Keratinocyte (primary cell): ENCODE results near the gene GPRC5B.

ENCODE experiments used
- EZH2 ChIP-seq: IDR thresholded peaks from one replicate; pipeline ENCODE4 v1.6.1; 2012; ENCODE audit warnings: inconsistent platforms, mild to moderate bottlenecking, low read length, moderate library complexity
- TF ChIP-seq, protein P1 (sequence below), 3 experiments: IDR thresholded peaks in 1 of 3; conservative IDR thresholded peaks in 1 of 3; optimal IDR thresholded peaks in 1 of 3; 2 replicates in 2 of 3; 3 replicates in 1 of 3; pipeline versions ENCODE3 to v1.5.1; 2011; ENCODE audit warnings: low read length in 3 of 3, mild to moderate bottlenecking in 3 of 3, moderate library complexity in 2 of 3, control low read depth in 1 of 3, inconsistent platforms in 1 of 3; ENCODE audit not compliant: insufficient read depth in 2 of 3; ENCODE audit errors: extremely low read depth in 1 of 3

DNA sequence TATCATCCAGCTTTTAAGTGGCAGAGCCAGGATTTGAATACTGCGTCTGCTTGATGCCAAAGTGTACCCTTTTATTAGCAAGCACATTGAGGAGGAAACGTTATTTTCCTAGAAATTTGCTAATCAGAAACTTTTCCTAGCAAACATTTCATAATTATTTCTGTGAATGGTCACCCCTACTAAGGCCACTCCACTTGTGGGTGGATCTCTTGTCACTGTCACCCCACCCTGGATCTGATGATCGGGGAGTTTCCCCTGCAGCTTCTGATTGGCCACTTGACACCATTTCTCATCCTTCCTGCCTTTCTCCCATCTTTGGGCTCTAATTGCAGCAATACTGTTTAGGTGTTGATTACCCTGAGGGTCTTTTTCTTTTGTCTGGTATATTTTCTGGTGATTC is 35.9 kb downstream of the GPRC5B start:
- TF ChIP-seq, protein P1, sequence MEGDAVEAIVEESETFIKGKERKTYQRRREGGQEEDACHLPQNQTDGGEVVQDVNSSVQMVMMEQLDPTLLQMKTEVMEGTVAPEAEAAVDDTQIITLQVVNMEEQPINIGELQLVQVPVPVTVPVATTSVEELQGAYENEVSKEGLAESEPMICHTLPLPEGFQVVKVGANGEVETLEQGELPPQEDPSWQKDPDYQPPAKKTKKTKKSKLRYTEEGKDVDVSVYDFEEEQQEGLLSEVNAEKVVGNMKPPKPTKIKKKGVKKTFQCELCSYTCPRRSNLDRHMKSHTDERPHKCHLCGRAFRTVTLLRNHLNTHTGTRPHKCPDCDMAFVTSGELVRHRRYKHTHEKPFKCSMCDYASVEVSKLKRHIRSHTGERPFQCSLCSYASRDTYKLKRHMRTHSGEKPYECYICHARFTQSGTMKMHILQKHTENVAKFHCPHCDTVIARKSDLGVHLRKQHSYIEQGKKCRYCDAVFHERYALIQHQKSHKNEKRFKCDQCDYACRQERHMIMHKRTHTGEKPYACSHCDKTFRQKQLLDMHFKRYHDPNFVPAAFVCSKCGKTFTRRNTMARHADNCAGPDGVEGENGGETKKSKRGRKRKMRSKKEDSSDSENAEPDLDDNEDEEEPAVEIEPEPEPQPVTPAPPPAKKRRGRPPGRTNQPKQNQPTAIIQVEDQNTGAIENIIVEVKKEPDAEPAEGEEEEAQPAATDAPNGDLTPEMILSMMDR (optimal IDR thresholded peaks at IDR 0.05 in 1 of 3, IDR thresholded peaks at IDR 0.05 in 1 of 3, conservative IDR thresholded peaks at IDR 0.05 in 1 of 3; ENCODE audit: extremely low read depth in 1 of 3, insufficient read depth in 2 of 3, low read length in 3 of 3): no peak
- no peak for TF ChIP-seq EZH2
